Measurements from ENCODE around the gene NIT1. TPM values are rescaled to one million over a fixed set of nuclear protein-coding genes. Genes with fewer than 3 reads are reported as not detected.

NIT1 gene
- total RNA-seq, 1 experiment from 2014 or later = 47.2 TPM

DNA sequence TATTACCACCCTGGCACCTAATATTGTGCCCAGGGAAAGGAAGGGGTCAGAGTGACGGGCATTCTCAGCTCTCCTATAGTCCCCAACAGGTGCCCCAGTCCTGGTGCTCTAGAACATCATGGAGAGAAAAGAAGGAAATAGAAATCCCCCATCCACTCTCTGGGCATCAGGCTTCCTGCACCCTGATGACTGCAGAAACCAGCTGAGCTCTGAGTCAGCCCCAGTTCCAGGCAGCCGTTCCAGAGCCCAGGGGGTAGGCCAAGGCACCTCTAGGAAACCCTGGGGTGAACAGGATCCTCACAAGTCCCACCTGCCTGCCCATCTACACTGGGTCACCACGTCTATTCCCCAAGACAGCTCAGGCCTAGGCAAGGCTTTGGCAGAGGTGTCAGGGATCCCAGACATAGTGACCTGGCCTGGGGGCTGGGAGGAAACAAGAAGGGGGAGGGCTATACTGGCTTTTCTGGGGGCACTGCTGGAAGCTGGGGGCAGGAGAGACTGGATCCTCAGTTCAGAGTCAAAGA, 29.3 kb upstream of the NIT1 start:
- Mint-ChIP-seq H3K4me3 (no peak overlapping the region), H3K4me1 (peaks cover 26% of the 10 kb centered on the region), H3K27ac (no peak overlapping the region), H3K27me3 (ENCODE audit: low read depth) (no peaks in the 10 kb centered on the region), H3K36me3 (no peaks in the 10 kb centered on the region), H3K9me3 (no peaks in the 10 kb centered on the region)
- TF ChIP-seq ZBTB21 (CRISPR knock-in tag; IDR thresholded peaks at IDR 0.05; ENCODE audit: borderline replicate concordance) (no peak), CTCF (IDR thresholded peaks at IDR 0.05) (no peak), ZNF425 (CRISPR knock-in tag; conservative IDR thresholded peaks at IDR 0.05) (no peak)
- ATAC-seq (no peak), DNase-seq (ENCODE audit: low spot score) (no peak)
- ChIA-PET POLR2A (interaction anchor here (1.4 kb wide), 1 partner anchor 17 kb away, joined by 3 read pairs; no protein-coding TSS in a partner anchor), CTCF (interaction anchor here (0.7 to 3.0 kb wide), 13 partner anchors 8 to 254 kb away, joined by 3 to 23 read pairs (median 3); partner anchors contain the start of genes ARHGAP30 and KLHDC9)

- CTCF ChIA-PET = interaction anchor here (0.7 to 3.0 kb wide), 13 partner anchors 8 to 254 kb away, joined by 3 to 23 read pairs (median 3); partner anchors contain the start of genes ARHGAP30, KLHDC9 and TSTD1
These were observed 28.5 kb upstream of the NIT1 start, which contains the start of gene NECTIN4 for GRCh38 chr1:161089251-161089924. Gene NECTIN4 (minus strand): TSS chr1:161089558. CDS start chr1:161089296, 262 bp downstream.

More at GRCh38 chr1:161089251-161089924, 28.5 kb upstream of the NIT1 start, which contains the start of gene NECTIN4:
- Mint-ChIP-seq H3K9me3 (no peaks in the 10 kb centered on the region), H3K27ac (no peak within 1 kb of the TSS), H3K27me3 (ENCODE audit: low read depth) (no peaks in the 10 kb centered on the region), H3K4me3 (no peak within 1 kb of the TSS), H3K36me3 (no peaks in the 10 kb centered on the region), H3K4me1 (peaks cover 21% of the 10 kb centered on the region)
- TF ChIP-seq ZNF416 (CRISPR knock-in tag; IDR thresholded peaks at IDR 0.05) = no peak
- TF ChIP-seq, protein P1, sequence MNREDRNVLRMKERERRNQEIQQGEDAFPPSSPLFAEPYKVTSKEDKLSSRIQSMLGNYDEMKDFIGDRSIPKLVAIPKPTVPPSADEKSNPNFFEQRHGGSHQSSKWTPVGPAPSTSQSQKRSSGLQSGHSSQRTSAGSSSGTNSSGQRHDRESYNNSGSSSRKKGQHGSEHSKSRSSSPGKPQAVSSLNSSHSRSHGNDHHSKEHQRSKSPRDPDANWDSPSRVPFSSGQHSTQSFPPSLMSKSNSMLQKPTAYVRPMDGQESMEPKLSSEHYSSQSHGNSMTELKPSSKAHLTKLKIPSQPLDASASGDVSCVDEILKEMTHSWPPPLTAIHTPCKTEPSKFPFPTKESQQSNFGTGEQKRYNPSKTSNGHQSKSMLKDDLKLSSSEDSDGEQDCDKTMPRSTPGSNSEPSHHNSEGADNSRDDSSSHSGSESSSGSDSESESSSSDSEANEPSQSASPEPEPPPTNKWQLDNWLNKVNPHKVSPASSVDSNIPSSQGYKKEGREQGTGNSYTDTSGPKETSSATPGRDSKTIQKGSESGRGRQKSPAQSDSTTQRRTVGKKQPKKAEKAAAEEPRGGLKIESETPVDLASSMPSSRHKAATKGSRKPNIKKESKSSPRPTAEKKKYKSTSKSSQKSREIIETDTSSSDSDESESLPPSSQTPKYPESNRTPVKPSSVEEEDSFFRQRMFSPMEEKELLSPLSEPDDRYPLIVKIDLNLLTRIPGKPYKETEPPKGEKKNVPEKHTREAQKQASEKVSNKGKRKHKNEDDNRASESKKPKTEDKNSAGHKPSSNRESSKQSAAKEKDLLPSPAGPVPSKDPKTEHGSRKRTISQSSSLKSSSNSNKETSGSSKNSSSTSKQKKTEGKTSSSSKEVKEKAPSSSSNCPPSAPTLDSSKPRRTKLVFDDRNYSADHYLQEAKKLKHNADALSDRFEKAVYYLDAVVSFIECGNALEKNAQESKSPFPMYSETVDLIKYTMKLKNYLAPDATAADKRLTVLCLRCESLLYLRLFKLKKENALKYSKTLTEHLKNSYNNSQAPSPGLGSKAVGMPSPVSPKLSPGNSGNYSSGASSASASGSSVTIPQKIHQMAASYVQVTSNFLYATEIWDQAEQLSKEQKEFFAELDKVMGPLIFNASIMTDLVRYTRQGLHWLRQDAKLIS (CRISPR knock-in tag; IDR thresholded peaks at IDR 0.05; ENCODE audit: borderline replicate concordance) = no peak
- TF ChIP-seq, protein P2, sequence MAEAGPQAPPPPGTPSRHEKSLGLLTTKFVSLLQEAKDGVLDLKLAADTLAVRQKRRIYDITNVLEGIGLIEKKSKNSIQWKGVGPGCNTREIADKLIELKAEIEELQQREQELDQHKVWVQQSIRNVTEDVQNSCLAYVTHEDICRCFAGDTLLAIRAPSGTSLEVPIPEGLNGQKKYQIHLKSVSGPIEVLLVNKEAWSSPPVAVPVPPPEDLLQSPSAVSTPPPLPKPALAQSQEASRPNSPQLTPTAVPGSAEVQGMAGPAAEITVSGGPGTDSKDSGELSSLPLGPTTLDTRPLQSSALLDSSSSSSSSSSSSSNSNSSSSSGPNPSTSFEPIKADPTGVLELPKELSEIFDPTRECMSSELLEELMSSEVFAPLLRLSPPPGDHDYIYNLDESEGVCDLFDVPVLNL (CRISPR knock-in tag; IDR thresholded peaks at IDR 0.05; ENCODE audit: borderline replicate concordance, low read depth) = no peak
- no peak for TF ChIP-seq ESRRA (CRISPR knock-in tag; IDR thresholded peaks at IDR 0.05; ENCODE audit: borderline replicate concordance)
- no peak for TF ChIP-seq ZNF281 (CRISPR knock-in tag; IDR thresholded peaks at IDR 0.05)
- TF ChIP-seq ZNF512 (CRISPR knock-in tag; IDR thresholded peaks at IDR 0.05; ENCODE audit: borderline replicate concordance) = no peak
- ATAC-seq (peak; percentile 77), DNase-seq (ENCODE audit: low spot score) (peak; percentile 46)
- POLR2A ChIA-PET = interaction anchor here (1.4 kb wide), 1 partner anchor 18 kb away, joined by 3 read pairs; no protein-coding TSS in a partner anchor

Measured in WTC11 (cell line).